ENCODE measurements around the gene UBN1. TPM values are rescaled to one million over a fixed set of nuclear protein-coding genes. Genes with fewer than 3 reads are reported as not detected.
A peak's percentile ranks its signal among the peaks of the same experiment; 100 is the strongest.

UBN1 gene
- total RNA-seq, 3 donors from 2014 or later = 28.8 to 32.8 (median 29.1) TPM

GRCh38 chr16:4899474-4899846, 52.2 kb downstream of the UBN1 start:
- H3K27me3 ChIP-seq = no peaks in the 10 kb centered on the region
- intact Hi-C loops (cut with DNase I; ENCODE audit: low total_unique reads) = loop anchor here (2.0 kb wide), 1 partner anchor 53 kb away; the partner anchor contains the start of genes GLYR1 and UBN1
- H3K4me1 ChIP-seq = peaks cover 0 to 7% of the 10 kb centered on the region in 2 donors
- no peak for TF ChIP-seq CTCF (IDR thresholded peaks at IDR 0.05)
- no peak for TF ChIP-seq POLR2AphosphoS5 (IDR thresholded peaks at IDR 0.05)
- TF ChIP-seq POLR2A (IDR thresholded peaks at IDR 0.05) = no peak
- peaks cover 0 to 4% of the 10 kb centered on the region in 2 donors for H3K9me3 ChIP-seq
- peak overlapping the region; percentile 38 to 78 for H3K27ac ChIP-seq
- DNase-seq (ENCODE audit: low spot score in 2 of 2) = no peak
- H3K4me3 ChIP-seq = no peak overlapping the region
- H3K36me3 ChIP-seq = peaks cover 4% of the 10 kb centered on the region

- intact Hi-C loops (cut with DNase I; ENCODE audit: low total_unique reads) = no loop called here
These were observed 52.8 kb downstream of the UBN1 start for GRCh38 chr16:4900036-4900435.

DNA sequence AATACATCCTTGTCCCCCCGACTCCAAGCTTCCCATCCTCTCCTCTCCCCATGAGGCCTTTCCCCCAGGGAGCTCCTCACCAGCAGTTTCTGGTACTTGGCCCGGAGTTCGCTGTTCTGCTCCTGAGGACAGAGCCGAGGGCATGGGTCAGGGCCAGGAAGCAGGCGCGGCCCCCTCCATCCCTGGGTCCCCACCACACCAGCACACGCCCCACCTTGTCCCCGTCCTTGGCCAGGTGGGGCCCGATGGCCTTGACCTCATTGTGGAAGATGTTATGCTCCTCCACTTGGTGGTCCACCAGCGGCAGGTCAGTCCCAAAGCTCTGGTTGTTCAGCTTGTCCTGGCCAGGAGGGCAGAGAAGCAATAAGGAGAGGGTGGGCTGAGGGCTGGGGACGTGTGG, 53.5 kb downstream of the UBN1 start:
- Histone ChIP-seq H3K4me3 (no peak overlapping the region), H3K27ac (peak overlapping the region; percentile 75 to 76), H3K27me3 (no peaks in the 10 kb centered on the region), H3K9me3 (peaks cover 0 to 4% of the 10 kb centered on the region in 2 donors), H3K36me3 (peaks cover 4% of the 10 kb centered on the region), H3K4me1 (peaks cover 0 to 7% of the 10 kb centered on the region in 2 donors)
- TF ChIP-seq POLR2AphosphoS5 (IDR thresholded peaks at IDR 0.05) (no peak), POLR2A (IDR thresholded peaks at IDR 0.05) (no peak), CTCF (IDR thresholded peaks at IDR 0.05) (no peak)
- intact Hi-C loops (cut with DNase I; ENCODE audit: low total_unique reads) = no loop called here
- DNase-seq (ENCODE audit: low spot score in 2 of 2) = no peak

More at GRCh38 chr16:4900036-4900435, 52.8 kb downstream of the UBN1 start:
- Histone ChIP-seq H3K4me3 (no peak overlapping the region), H3K36me3 (peaks cover 4% of the 10 kb centered on the region), H3K27ac (peak overlapping the region; percentile 38 to 78), H3K9me3 (peaks cover 0 to 4% of the 10 kb centered on the region in 2 donors), H3K27me3 (no peaks in the 10 kb centered on the region), H3K4me1 (peaks cover 0 to 7% of the 10 kb centered on the region in 2 donors)
- peak in 1 of 2 donors; percentile 87 for DNase-seq (ENCODE audit: low spot score in 2 of 2)
- TF ChIP-seq POLR2A (IDR thresholded peaks at IDR 0.05) (no peak), CTCF (IDR thresholded peaks at IDR 0.05) (no peak), POLR2AphosphoS5 (IDR thresholded peaks at IDR 0.05) (peak in 1 of 3 donors; percentile 52)

DNA sequence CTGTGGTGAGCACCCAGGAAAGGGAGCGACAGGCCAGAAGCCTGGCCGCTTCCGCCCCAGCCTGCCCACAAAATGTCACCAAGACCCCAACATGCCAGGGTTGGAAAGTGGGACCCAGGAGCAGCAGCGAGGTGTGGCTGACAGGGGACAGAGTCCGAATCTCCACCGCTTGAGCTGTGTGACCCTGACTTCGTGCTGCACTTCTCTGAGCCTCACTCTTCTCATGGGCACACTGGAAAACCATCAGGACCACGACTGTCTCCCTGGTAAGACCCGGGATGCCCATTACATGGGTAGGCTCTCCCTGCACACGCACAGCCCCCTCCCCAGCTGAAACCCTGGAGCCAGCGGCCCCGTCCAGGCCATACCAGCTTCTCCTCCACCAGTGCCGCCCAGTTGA, 54.8 kb downstream of the UBN1 start:
- Histone ChIP-seq H3K27me3 (no peaks in the 10 kb centered on the region), H3K36me3 (peaks cover 4% of the 10 kb centered on the region), H3K4me3 (no peak overlapping the region), H3K27ac (no peak overlapping the region), H3K4me1 (peaks cover 0 to 7% of the 10 kb centered on the region in 2 donors), H3K9me3 (peaks cover 0 to 4% of the 10 kb centered on the region in 2 donors)
- TF ChIP-seq POLR2AphosphoS5 (IDR thresholded peaks at IDR 0.05) (no peak), CTCF (IDR thresholded peaks at IDR 0.05) (no peak)
- intact Hi-C loops (cut with DNase I; ENCODE audit: low total_unique reads) = no loop called here
- DNase-seq (ENCODE audit: low spot score in 2 of 2) = no peak

- H3K27me3 ChIP-seq = no peaks in the 10 kb centered on the region
- H3K4me3 ChIP-seq = no peak overlapping the region
- intact Hi-C loops (cut with DNase I; ENCODE audit: low total_unique reads) = no loop called here
- H3K36me3 ChIP-seq = no peaks in the 10 kb centered on the region
- peaks cover 0 to 7% of the 10 kb centered on the region in 2 donors for H3K4me1 ChIP-seq
- TF ChIP-seq POLR2A (IDR thresholded peaks at IDR 0.05) (no peak), CTCF (IDR thresholded peaks at IDR 0.05) (no peak), POLR2AphosphoS5 (IDR thresholded peaks at IDR 0.05) (no peak)
- DNase-seq (ENCODE audit: low spot score in 2 of 2) = no peak
- no peaks in the 10 kb centered on the region for H3K9me3 ChIP-seq
- no peak overlapping the region for H3K27ac ChIP-seq
These were observed 57.0 kb downstream of the UBN1 start for GRCh38 chr16:4904108-4904941.
